GM19351 (cell line): ENCODE results near the gene RDX.

ENCODE experiments used
- ATAC-seq: cut with Tn5 transposase; IDR thresholded peaks from one replicate; pipeline ENCODE4 v1.9.1; 2021; ENCODE audit warnings: mild to moderate bottlenecking, moderate library complexity; ENCODE audit not compliant: unreplicated experiment

Gene RDX

GRCh38 chr11:110147962-110148709 is 148.3 kb downstream of the RDX start:
- no peak for ATAC-seq

- ATAC-seq: no peak
These were observed 154.6 kb downstream of the RDX start for GRCh38 chr11:110141812-110142211.

- no peak for ATAC-seq
These were observed 162.3 kb downstream of the RDX start for GRCh38 chr11:110134110-110134509.

- ATAC-seq: no peak
These were observed 163.3 kb downstream of the RDX start for GRCh38 chr11:110133160-110133559.

GRCh38 chr11:110131386-110132123 is 164.9 kb downstream of the RDX start:
- ATAC-seq: no peak

GRCh38 chr11:110130642-110131238 is 165.7 kb downstream of the RDX start:
- no peak for ATAC-seq

GRCh38 chr11:110128161-110128560 is 168.3 kb downstream of the RDX start:
- ATAC-seq: no peak

- ATAC-seq: no peak
These were observed 169.5 kb downstream of the RDX start for GRCh38 chr11:110126936-110127335.

- no peak for ATAC-seq
These were observed 170.8 kb downstream of the RDX start for GRCh38 chr11:110125632-110126031.
